HepG2 (cell line): ENCODE results near the gene ADM. TPM values are rescaled to one million over a fixed set of nuclear protein-coding genes. Genes with fewer than 3 reads are reported as not detected.

Experiments used
- ATAC-seq: fragments of 200-7000 bp; cut with Tn5 transposase; 3 replicates; pipeline ENCODE4 v1.9.1; 2020; ENCODE audit warnings: mild to moderate bottlenecking, moderate library complexity
- BruUV-seq: library from RNA; stranded (reverse); fragments of 400-500 nt; replicated peaks from 2 replicates; lab custom pipeline; 2021; lab: Mats Ljungman, UMichigan
- CTCF ChIA-PET: fragments of 300-600 bp; formaldehyde crosslinking; extraction: SDS; loops from one replicate; lab custom pipeline; 2021; ENCODE audit warnings: low total read pairs, inconsistent platforms, low intra/inter-chr PET ratio; lab: Yijun Ruan, JAX
- POLR2A ChIA-PET: fragments of 350-600 bp; sonication (Branson Sonifier 250); formaldehyde crosslinking; loops from one replicate; lab custom pipeline; 2020; ENCODE audit warnings: antibody characterized with exemption, inconsistent platforms; lab: Yijun Ruan, JAX
- DNase-seq: peaks from one replicate; pipeline ENCODE4 v3.0.0-alpha.2; 2015; ENCODE audit warnings: low spot score
- FAIRE-seq: peaks from 3 replicates; lab custom pipeline; 2011; peaks lifted over from hg19 to GRCh38; lab: Jason Lieb, UNC
- H2AFZ ChIP-seq: one replicate; pipeline ENCODE4 v1.6.1; 2011; ENCODE audit warnings: low read length, inconsistent platforms
- H3K27ac ChIP-seq: fragments of 300-600 bp; 3 replicates; pipeline ENCODE4 v1.8.0; 2011; ENCODE audit warnings: mixed run types, mild to moderate bottlenecking, mixed read lengths, low read length, inconsistent platforms; ENCODE audit not compliant: insufficient read depth; ENCODE audit errors: extremely low read length
- H3K27me3 ChIP-seq, 2 experiments: fragments of 200-600 bp in 1 of 2; 2 replicates in 1 of 2; 3 replicates in 1 of 2; pipeline versions ENCODE4 v1.6.0 to v1.8.0; 2011; ENCODE audit warnings: low read length in 2 of 2, mild to moderate bottlenecking in 2 of 2, moderate library complexity in 2 of 2, inconsistent platforms in 1 of 2; ENCODE audit not compliant: insufficient read depth in 2 of 2, control insufficient read depth in 1 of 2
- H3K36me3 ChIP-seq, 2 experiments: fragments of 200-600 bp in 1 of 2; replicated peaks in 1 of 2; 2 replicates in 1 of 2; 3 replicates in 1 of 2; pipeline versions ENCODE4 v1.5.1 to v1.8.0; 2011; ENCODE audit warnings: low read length in 2 of 2, inconsistent platforms in 1 of 2; ENCODE audit not compliant: insufficient read depth in 2 of 2, control insufficient read depth in 1 of 2
- H3K4me1 ChIP-seq: 2 replicates; pipeline ENCODE4 v1.5.1; 2012; ENCODE audit warnings: low read length, inconsistent platforms; ENCODE audit not compliant: insufficient read depth
- H3K4me2 ChIP-seq: 2 replicates; pipeline ENCODE4 v1.6.0; 2011; ENCODE audit warnings: low read depth, low read length, inconsistent platforms
- H3K4me3 ChIP-seq, 3 experiments: fragments of 200-600 bp in 1 of 3; sonication (generic), shearing (Covaris generic) in 1 of 3; replicated peaks in 1 of 3; 2 replicates each; pipeline ENCODE4 v1.5.1; 2011 to 2016; ENCODE audit warnings: low read length in 3 of 3, inconsistent platforms in 2 of 3, low read depth in 2 of 3, mild to moderate bottlenecking in 2 of 3, control low read depth in 1 of 3, mixed read lengths in 1 of 3; ENCODE audit not compliant: insufficient read depth in 1 of 3
- H3K79me2 ChIP-seq: one replicate; pipeline ENCODE4 v1.6.1; 2011; ENCODE audit warnings: low read length, inconsistent platforms; ENCODE audit not compliant: insufficient read depth
- H3K9ac ChIP-seq: 2 replicates; pipeline ENCODE4 v1.6.0; 2011; ENCODE audit warnings: mild to moderate bottlenecking, low read depth, low read length, inconsistent platforms; ENCODE audit not compliant: insufficient read depth
- H3K9me3 ChIP-seq: 2 replicates; pipeline ENCODE4 v1.5.1; 2012; ENCODE audit warnings: mild to moderate bottlenecking, low read length
- H4K20me1 ChIP-seq: 2 replicates; pipeline ENCODE4 v1.6.0; 2011; ENCODE audit warnings: inconsistent platforms, mild to moderate bottlenecking, low read length, moderate library complexity; ENCODE audit not compliant: insufficient read depth
- AKAP8 ChIP-seq: sonication (generic); formaldehyde crosslinking; IDR thresholded peaks from 2 replicates; pipeline ENCODE4 v1.5.1; 2020; ENCODE audit warnings: mild to moderate bottlenecking, missing genetic modification reagents
- ATF3 ChIP-seq: sonication (generic); formaldehyde crosslinking; IDR thresholded peaks from 2 replicates; pipeline ENCODE4 v1.4.0; 2020; ENCODE audit warnings: missing genetic modification reagents
- CHCHD3 ChIP-seq: sonication (generic); formaldehyde crosslinking; IDR thresholded peaks from 2 replicates; pipeline ENCODE4 v1.8.0; 2022; ENCODE audit warnings: mild to moderate bottlenecking, missing genetic modification reagents, moderate library complexity
- ERF ChIP-seq: IDR thresholded peaks from 2 replicates; pipeline ENCODE4 v1.6.1; 2018; ENCODE audit warnings: missing biosample characterization, missing genetic modification reagents
- FOXK2 ChIP-seq: fragments of 450-650 bp; IDR thresholded peaks from 2 replicates; pipeline ENCODE4 v1.6.1; 2016
- HMGA1 ChIP-seq: sonication (generic); formaldehyde crosslinking; conservative IDR thresholded peaks from 2 replicates; pipeline ENCODE4 v1.4.0; 2020; ENCODE audit warnings: missing genetic modification reagents
- KDM5B ChIP-seq: sonication (generic); formaldehyde crosslinking; IDR thresholded peaks from 2 replicates; pipeline ENCODE4 v1.4.0; 2020; ENCODE audit warnings: missing genetic modification reagents, mild to moderate bottlenecking, borderline replicate concordance
- NFE2L1 ChIP-seq: sonication (generic); formaldehyde crosslinking; IDR thresholded peaks from 2 replicates; pipeline ENCODE4 v1.4.0; 2020; ENCODE audit warnings: missing genetic modification reagents, mild to moderate bottlenecking, borderline replicate concordance
- PRDM10 ChIP-seq: sonication (generic); formaldehyde crosslinking; IDR thresholded peaks from 2 replicates; pipeline ENCODE4 v1.4.0; 2020; ENCODE audit warnings: low read depth, missing genetic modification reagents
- RAD21 ChIP-seq: fragments of 450-650 bp; formaldehyde crosslinking; IDR thresholded peaks from 2 replicates; pipeline ENCODE4 v1.5.0; 2020; ENCODE audit warnings: mild to moderate bottlenecking
- ZFY ChIP-seq: sonication (generic); formaldehyde crosslinking; IDR thresholded peaks from 2 replicates; pipeline ENCODE4 v1.4.0; 2020; ENCODE audit warnings: missing genetic modification reagents
- ZNF234 ChIP-seq: sonication (generic); formaldehyde crosslinking; conservative IDR thresholded peaks from 2 replicates; pipeline ENCODE4 v1.5.1; 2020; ENCODE audit warnings: mild to moderate bottlenecking, missing genetic modification reagents
- ZNF276 ChIP-seq: sonication (generic); formaldehyde crosslinking; IDR thresholded peaks from 2 replicates; pipeline ENCODE4 v1.4.0; 2020; ENCODE audit warnings: mild to moderate bottlenecking, low read depth, missing genetic modification reagents
- ZNF496 ChIP-seq: sonication (generic); formaldehyde crosslinking; IDR thresholded peaks from 2 replicates; pipeline ENCODE4 v1.8.1; 2023; ENCODE audit warnings: mild to moderate bottlenecking, moderate library complexity, missing genetic modification reagents; ENCODE audit not compliant: insufficient replicate concordance
- ZNF512B ChIP-seq: sonication (generic); formaldehyde crosslinking; IDR thresholded peaks from 2 replicates; pipeline ENCODE4 v1.5.1; 2020; ENCODE audit warnings: missing genetic modification reagents, mild to moderate bottlenecking, borderline replicate concordance
- ZNF607 ChIP-seq: sonication (generic); formaldehyde crosslinking; IDR thresholded peaks from 2 replicates; pipeline ENCODE4 v1.5.1; 2020; ENCODE audit warnings: missing genetic modification reagents, mild to moderate bottlenecking, borderline replicate concordance
- whole genome bisulfite sequencing: methylation state at CpG from one replicate; pipeline ENCODE4 v1.1.6; 2017; ENCODE audit warnings: low lambda C conversion rate; 5-methylcytosine and 5-hydroxymethylcytosine counted together
- in situ Hi-C: cut with HindIII; loops from 2 replicates; pipeline ENCODE4 v1.10.0; 2017; ENCODE audit warnings: low pct_unique_long_range_greater_than_20kb; ENCODE audit not compliant: extremely low pct_ligation_motif_present
- intact Hi-C: fragments of 100-400 bp; cut with micrococcal nuclease; formaldehyde crosslinking; loops from one replicate; pipeline ENCODE4 v1.10.0; 2022; ENCODE audit not compliant: unreplicated experiment
- polyA plus RNA-seq, 8 experiments: library from polyadenylated mRNA; depleted of rRNA in 3 of 8; stranded (reverse) in 7 of 8; unstranded in 1 of 8; fragments of >200 nt; fragmentation: Illumina TruSeq in 4 of 8; extraction: Trizol in 4 of 8; gene quantifications; 2 replicates each; pipeline versions ENCODE4 v1.2.1 to v1.2.3, GENCODE V29; 2011 to 2016; ENCODE audit warnings: low read depth in 4 of 8, missing spikeins in 1 of 8, mixed read lengths in 1 of 8; ENCODE audit not compliant: insufficient read depth in 1 of 8
- total RNA-seq, 5 experiments: library from RNA; depleted of rRNA; stranded (reverse); fragments of >200 nt; fragmentation: Illumina TruSeq; extraction: Trizol; gene quantifications; 2 replicates each; pipeline ENCODE4 v1.2.3, GENCODE V29; 2016; ENCODE audit warnings: low read depth in 1 of 5

The ADM gene
- total and polyA plus RNA-seq, 2 of the 13 experiments (the other 11 are each of a cell fraction or from before 2014, with no cell fraction given), result 10.7 to 26.1 TPM

GRCh38 chr11:10354389-10354788, 49.5 kb downstream of the ADM start (continued):
- no peak for TF ChIP-seq NFE2L1 (CRISPR knock-in tag)
- TF ChIP-seq ZNF234 (CRISPR knock-in tag), result no peak

GRCh38 chr11:10355257-10355661, 50.4 kb downstream of the ADM start:
- FAIRE-seq (no peak), DNase-seq (no peak), ATAC-seq (no peak)
- Histone ChIP-seq H3K9ac (no peak overlapping the region), H3K36me3 (no peaks in the 10 kb centered on the region), H3K27me3 (0 out of 5 replicates have a peak, but pooled peaks cover 0 to 1% of the 10 kb centered on the region in 2 experiments), H3K4me3 (no peak overlapping the region), H3K79me2 (no peaks in the 10 kb centered on the region), H2AFZ (no peak overlapping the region), H3K4me1 (peaks cover 27% of the 10 kb centered on the region), H3K4me2 (no peak overlapping the region), H3K9me3 (no peaks in the 10 kb centered on the region), H3K27ac (no peak overlapping the region), H4K20me1 (no peaks in the 10 kb centered on the region)
- in situ Hi-C loops (no loop called here), intact Hi-C loops (no loop called here)
- 6% methylated on average over 2 of the region's 2 CpGs for WGBS
- CTCF ChIA-PET, result no interaction called here
- POLR2A ChIA-PET, result interaction anchor here (1.6 kb wide), 1 partner anchor 11 kb away, joined by 4 read pairs; no protein-coding TSS in a partner anchor
- no TSS peak for BruUV-seq
- TF ChIP-seq KDM5B (CRISPR knock-in tag) (no peak), ZFY (no peak), ATF3 (CRISPR knock-in tag) (no peak), HMGA1 (no peak), ZNF276 (CRISPR knock-in tag) (no peak), ZNF512B (CRISPR knock-in tag) (no peak), ERF (no peak), AKAP8 (CRISPR knock-in tag) (no peak), RAD21 (CRISPR knock-in tag) (no peak), ZNF496 (CRISPR knock-in tag) (no peak), PRDM10 (no peak), ZNF607 (CRISPR knock-in tag) (no peak), CHCHD3 (CRISPR knock-in tag) (no peak), FOXK2 (no peak)
